ENCODE measurements around the gene CUBN. TPM values are rescaled to one million over a fixed set of nuclear protein-coding genes. Genes with fewer than 3 reads are reported as not detected.
A peak's percentile ranks its signal among the peaks of the same experiment; 100 is the strongest.

Gene CUBN
- total and polyA plus RNA-seq, 9 of the 15 experiments (the other 6 are each of a cell fraction or from before 2014, with no cell fraction given), result 0.04 to 0.33 (median 0.09) TPM

DNA sequence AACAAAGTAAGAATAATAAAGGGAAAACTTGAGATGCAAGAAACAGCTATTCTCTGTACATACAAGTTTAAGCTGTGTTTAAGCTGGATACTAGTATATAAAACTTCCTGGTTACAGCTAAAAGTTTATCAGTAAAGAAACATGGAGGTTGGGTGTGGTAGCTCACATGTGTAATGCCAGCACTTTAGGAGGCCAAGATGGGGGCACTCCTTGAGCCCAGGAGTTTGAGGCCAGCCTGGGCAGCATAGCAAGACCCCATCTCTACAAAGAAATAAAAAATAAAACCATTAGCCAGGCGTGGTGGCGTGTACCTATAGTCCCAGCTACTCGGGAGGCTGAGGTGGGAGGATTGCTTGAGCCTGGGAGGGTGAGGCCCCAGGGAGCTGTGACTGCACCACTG lies 315.6 kb downstream of the CUBN start:
- peaks cover 10% of the 10 kb centered on the region for H3K79me2 ChIP-seq (ENCODE audit: control insufficient read depth, insufficient read depth, low read length)
- no peak overlapping the region for H3K27ac ChIP-seq (ENCODE audit: extremely low read depth, low read depth, low read length)
- no peak overlapping the region for H2AFZ ChIP-seq (ENCODE audit: low read depth, low read length)
- no peak overlapping the region for H3K4me2 ChIP-seq (ENCODE audit: insufficient read depth, low read length)
- FAIRE-seq, result no peak
- 72% methylated on average over 3 of the region's 3 CpGs for WGBS (ENCODE audit: insufficient coverage, low coverage, missing lambda C conversion rate)
- H3K27me3 ChIP-seq (ENCODE audit: control insufficient read depth in 2 of 2, insufficient read depth in 2 of 2, low read length in 2 of 2), result no peaks in the 10 kb centered on the region
- H3K9me3 ChIP-seq (replicated peaks; ENCODE audit: control insufficient read depth, insufficient read depth, low read depth, low read length), result no peaks in the 10 kb centered on the region
- H4K20me1 ChIP-seq (replicated peaks; ENCODE audit: control insufficient read depth, insufficient read depth, low read length), result no peaks in the 10 kb centered on the region
- no TSS peak for BruUV-seq (replicated peaks)
- ATAC-seq, result no peak
- H3K9me1 ChIP-seq (ENCODE audit: control insufficient read depth, insufficient read depth, low read length), result no peaks in the 10 kb centered on the region
- H3K9ac ChIP-seq (ENCODE audit: insufficient read depth in 1 of 2, low read depth in 2 of 2, low read length in 2 of 2), result no peak overlapping the region
- no peak overlapping the region for H3K4me3 ChIP-seq
- in situ Hi-C loops (cut with MboI), result loop anchor here (25.0 kb wide), 1 partner anchor 927 kb away; no protein-coding TSS in a partner anchor
- POLR2A ChIA-PET, result interaction anchor here (0.6 kb wide), 1 partner anchor 135 kb away, joined by 3 read pairs; no protein-coding TSS in a partner anchor
- H3K4me1 ChIP-seq (replicated peaks in 1 of 2; ENCODE audit: control insufficient read depth in 2 of 2, insufficient read depth in 2 of 2, low read length in 2 of 2), result peaks cover 7 to 12% of the 10 kb centered on the region in 2 experiments
- intact Hi-C loops (cut with micrococcal nuclease), result no loop called here
- CTCF ChIA-PET (ENCODE audit: low intra/inter-chr PET ratio), result no interaction called here
- DNase-seq (ENCODE audit: extremely low read depth in 1 of 4, low spot score in 3 of 4), result no peak
- no peaks in the 10 kb centered on the region for H3K36me3 ChIP-seq (ENCODE audit: control insufficient read depth, insufficient read depth, low read length)
- TF ChIP-seq NR2C1 (IDR thresholded peaks at IDR 0.05), result no peak
- TF ChIP-seq NR2C1 (tag; IDR thresholded peaks at IDR 0.05), result no peak
- TF ChIP-seq ILK (tag; IDR thresholded peaks at IDR 0.05; ENCODE audit: borderline replicate concordance, low read depth), result no peak
- TF ChIP-seq, protein P1, sequence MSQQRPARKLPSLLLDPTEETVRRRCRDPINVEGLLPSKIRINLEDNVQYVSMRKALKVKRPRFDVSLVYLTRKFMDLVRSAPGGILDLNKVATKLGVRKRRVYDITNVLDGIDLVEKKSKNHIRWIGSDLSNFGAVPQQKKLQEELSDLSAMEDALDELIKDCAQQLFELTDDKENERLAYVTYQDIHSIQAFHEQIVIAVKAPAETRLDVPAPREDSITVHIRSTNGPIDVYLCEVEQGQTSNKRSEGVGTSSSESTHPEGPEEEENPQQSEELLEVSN (IDR thresholded peaks at IDR 0.05; ENCODE audit: borderline replicate concordance in 1 of 2, extremely low read depth in 1 of 2, insufficient read depth in 1 of 2, insufficient read length in 1 of 2, low read depth in 1 of 2, low read length in 1 of 2, poor library complexity in 1 of 2, severe bottlenecking in 1 of 2), result no peak
- TF ChIP-seq, protein P2, sequence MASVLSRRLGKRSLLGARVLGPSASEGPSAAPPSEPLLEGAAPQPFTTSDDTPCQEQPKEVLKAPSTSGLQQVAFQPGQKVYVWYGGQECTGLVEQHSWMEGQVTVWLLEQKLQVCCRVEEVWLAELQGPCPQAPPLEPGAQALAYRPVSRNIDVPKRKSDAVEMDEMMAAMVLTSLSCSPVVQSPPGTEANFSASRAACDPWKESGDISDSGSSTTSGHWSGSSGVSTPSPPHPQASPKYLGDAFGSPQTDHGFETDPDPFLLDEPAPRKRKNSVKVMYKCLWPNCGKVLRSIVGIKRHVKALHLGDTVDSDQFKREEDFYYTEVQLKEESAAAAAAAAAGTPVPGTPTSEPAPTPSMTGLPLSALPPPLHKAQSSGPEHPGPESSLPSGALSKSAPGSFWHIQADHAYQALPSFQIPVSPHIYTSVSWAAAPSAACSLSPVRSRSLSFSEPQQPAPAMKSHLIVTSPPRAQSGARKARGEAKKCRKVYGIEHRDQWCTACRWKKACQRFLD (CRISPR knock-in tag; IDR thresholded peaks at IDR 0.05), result no peak
- TF ChIP-seq RBM25 (IDR thresholded peaks at IDR 0.05; ENCODE audit: low read depth, low read length, severe bottlenecking), result peak; percentile 12
- no peak for TF ChIP-seq ZNF324 (CRISPR knock-in tag; IDR thresholded peaks at IDR 0.05)
- peak; percentile 94 for TF ChIP-seq ZNF121 (CRISPR knock-in tag; conservative IDR thresholded peaks at IDR 0.05)
- TF ChIP-seq, protein P3, sequence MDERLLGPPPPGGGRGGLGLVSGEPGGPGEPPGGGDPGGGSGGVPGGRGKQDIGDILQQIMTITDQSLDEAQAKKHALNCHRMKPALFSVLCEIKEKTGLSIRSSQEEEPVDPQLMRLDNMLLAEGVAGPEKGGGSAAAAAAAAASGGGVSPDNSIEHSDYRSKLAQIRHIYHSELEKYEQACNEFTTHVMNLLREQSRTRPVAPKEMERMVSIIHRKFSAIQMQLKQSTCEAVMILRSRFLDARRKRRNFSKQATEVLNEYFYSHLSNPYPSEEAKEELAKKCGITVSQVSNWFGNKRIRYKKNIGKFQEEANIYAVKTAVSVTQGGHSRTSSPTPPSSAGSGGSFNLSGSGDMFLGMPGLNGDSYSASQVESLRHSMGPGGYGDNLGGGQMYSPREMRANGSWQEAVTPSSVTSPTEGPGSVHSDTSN (CRISPR knock-in tag; IDR thresholded peaks at IDR 0.05; ENCODE audit: low read depth), result no peak
- TF ChIP-seq, protein P3 (tag; conservative IDR thresholded peaks at IDR 0.05; ENCODE audit: low read depth), result no peak
- TF ChIP-seq JUND (IDR thresholded peaks at IDR 0.05; ENCODE audit: borderline replicate concordance, low read depth, low read length), result no peak
- no peak for TF ChIP-seq JUND (tag; IDR thresholded peaks at IDR 0.05; ENCODE audit: borderline replicate concordance, low read depth, low read length)
- no peak for TF ChIP-seq RBM39 (optimal IDR thresholded peaks at IDR 0.05; ENCODE audit: low read depth, low read length)
- no peak for TF ChIP-seq POLR2A (conservative IDR thresholded peaks at IDR 0.05)
- no peak for TF ChIP-seq KLF13 (tag; IDR thresholded peaks at IDR 0.05; ENCODE audit: borderline replicate concordance, low read depth)

All from K562 (cell line).